ENCODE measurements around the gene SFXN4.

Gene SFXN4

DNA sequence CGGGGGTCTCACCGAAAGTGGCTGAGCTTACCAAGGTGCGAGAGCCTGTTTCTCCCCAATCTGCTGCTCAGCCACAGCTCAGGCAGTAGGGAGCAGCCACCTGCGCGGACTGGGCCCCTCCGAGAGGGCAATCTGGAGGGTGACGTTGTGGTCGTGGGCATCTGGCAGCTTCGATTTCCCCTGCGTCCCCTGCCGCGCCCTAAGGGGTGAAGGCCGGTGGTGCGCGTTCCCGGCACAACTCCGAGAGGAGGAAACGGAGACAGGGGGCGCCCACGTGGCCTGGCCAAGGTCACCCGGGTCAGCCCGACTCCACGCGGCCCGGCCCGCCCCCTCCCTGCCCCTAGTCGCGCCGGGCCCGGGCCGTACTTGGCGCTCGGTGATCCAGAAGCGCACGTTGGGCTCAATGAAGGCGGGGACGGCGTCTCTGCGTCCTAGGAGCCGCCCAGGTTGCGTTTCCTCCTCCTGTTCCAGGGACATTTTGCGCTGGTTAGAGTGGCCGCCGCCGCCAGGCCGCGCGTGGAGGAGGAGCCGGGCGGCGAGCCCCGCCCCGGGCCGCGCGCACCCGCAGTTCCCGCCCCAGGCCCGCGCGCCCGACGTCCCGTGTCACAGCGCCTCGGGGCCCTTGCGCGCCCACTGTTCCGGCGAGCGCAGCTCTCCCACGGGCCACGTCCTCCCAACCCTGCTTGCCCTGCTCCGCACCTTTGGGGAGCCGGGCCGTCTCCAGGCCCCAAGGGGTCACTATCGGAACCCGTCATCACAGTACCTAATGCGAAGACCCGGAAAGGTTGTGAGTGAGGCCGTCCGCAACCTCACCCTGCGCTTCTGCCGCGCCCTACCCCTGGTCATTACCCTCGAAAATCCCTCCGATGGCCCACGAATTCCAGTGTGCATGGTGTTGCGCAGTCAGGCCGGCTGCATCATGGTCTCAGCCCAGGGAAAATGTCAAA, at the start of gene SFXN4:
Gene SFXN4, minus strand, starts transcription at position 544 of the 947 bp plus-strand sequence. Its CDS starts 67 bp downstream, at position 477.
- peak; percentile 52 to 75 for DNase-seq (ENCODE audit: low read depth in 1 of 2, low spot score in 1 of 2)

GRCh38 chr10:119211625-119212441, 46.3 kb upstream of the SFXN4 start:
- DNase-seq (ENCODE audit: low read depth in 1 of 2, low spot score in 1 of 2): no peak

- no peak for DNase-seq (ENCODE audit: low read depth in 1 of 2, low spot score in 1 of 2)
These were observed 45.7 kb upstream of the SFXN4 start for GRCh38 chr10:119211176-119211575.

- DNase-seq (ENCODE audit: low read depth in 1 of 2, low spot score in 1 of 2): no peak
These were observed 45.1 kb upstream of the SFXN4 start for GRCh38 chr10:119210633-119211032.

- DNase-seq (ENCODE audit: low read depth in 1 of 2, low spot score in 1 of 2): no peak
These were observed 44.3 kb upstream of the SFXN4 start for GRCh38 chr10:119209736-119210355.

DNA sequence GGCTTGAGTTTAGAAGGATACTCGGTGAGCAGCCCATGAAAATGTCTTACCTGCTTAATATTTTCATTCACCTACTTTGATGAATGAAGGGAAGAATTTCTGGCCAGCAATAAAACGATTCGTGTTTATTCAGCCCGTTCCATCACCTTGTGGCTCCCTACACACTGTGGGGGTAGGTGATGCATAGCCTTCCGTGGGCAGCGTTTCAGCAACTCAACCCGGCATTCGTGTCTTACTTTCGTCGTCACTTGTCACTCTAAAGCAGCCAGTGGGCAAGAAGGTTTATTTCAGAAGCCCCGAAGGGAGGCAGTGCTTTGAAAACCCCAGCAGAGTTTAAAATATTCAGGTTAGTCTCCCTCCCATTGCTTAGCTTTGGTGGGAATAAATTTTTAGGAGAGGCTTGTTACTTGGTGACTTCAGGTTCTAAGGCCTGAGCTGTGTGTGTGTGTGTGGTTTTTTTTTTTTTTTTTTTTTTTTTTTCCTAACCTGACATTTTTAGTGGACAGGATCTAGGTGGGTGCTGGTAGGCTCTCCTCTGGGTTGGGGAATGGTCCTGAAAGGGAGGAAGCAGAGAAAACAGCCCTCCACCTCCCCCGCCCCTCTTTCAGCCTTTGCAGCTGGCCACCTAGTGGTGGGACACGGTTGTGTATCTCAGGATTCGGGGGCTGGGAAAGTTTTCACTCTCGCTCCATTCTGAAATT, 43.7 kb upstream of the SFXN4 start:
- peak; percentile 25 to 43 for DNase-seq (ENCODE audit: low read depth in 1 of 2, low spot score in 1 of 2)

DNA sequence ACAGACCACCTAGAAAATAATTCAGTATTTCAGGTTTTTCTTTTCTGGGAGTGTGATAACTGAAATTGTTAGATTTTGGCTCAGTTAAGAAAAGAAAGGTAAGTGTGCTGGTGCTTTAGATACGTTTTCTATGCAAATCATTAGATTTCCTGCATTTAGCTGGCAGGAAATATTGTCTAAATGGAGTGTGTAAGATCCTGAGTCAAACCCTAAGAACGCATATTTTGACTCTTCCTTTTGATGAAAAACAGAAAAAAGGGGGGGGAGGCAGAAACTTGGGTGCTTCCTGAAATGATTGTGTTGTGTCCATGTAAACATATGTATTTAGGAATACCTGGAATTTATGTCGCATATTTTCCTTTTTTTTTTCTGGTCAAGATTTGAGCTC, 43.0 kb upstream of the SFXN4 start:
- no peak for DNase-seq (ENCODE audit: low read depth in 1 of 2, low spot score in 1 of 2)

DNA sequence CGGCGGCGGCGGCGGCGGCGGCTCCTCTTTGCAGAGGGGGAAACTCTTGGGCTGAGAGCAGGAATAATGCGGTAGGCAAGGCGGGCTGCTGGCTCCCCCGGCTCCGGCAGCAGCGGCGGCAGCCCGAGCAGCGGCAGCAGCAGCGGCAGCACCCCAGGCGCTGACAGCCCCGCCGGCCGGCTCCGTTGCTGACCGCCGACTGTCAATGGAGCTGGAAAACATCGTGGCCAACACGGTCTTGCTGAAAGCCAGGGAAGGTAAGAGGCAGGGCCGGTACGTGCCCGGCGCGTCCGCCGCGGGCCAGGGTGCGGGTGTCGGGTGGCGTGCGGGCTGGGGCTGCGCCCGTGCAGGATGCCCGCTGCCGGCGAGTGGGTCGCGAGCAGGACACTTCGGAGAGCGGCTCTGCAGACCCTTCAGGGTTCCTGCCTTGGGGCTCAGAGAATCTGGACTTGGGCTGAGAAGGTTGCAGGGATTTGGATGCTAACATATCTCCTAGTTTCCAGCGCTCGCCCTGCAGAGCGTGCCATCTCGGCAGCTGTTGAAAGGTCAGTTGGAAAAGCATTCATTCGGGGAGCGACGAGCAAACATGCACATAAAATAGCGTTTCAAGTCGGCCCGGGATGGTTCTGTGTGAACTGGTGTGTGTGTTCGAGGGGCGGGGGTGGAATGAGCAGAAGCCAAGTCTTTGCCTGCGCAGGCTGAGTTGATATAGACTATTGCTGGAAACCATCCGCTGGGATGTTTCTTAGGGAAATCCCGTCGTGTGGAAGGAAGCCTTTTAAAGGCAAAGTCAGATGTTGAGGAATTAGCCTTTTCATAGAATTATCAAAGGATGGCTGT, 42.4 kb upstream of the SFXN4 start:
- peak; percentile 5 to 11 for DNase-seq (ENCODE audit: low read depth in 1 of 2, low spot score in 1 of 2)

DNA sequence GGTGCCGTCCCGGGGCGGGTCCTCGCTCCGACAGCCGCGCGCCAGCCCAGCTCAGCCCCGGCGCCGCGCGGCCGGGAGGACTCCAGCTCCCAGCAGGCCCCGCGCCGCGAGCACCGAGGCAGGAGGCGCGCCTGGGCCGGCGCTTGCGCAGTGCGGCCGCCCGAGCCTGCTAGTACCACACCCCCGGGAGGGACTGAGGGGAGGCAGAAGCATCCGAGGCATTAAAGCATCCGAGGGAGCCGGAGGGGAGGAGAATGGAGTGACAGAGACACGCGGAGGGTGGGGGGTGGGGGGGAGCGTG, 41.8 kb upstream of the SFXN4 start, which contains the start of gene GRK5:
Gene GRK5, plus strand, starts transcription at position 206 of the 301 bp plus-strand sequence. CDS start 347 bp downstream, outside the sequence.
- DNase-seq (ENCODE audit: low read depth in 1 of 2, low spot score in 1 of 2): peak; percentile 80 to 95

GRCh38 chr10:119206603-119207365, 41.3 kb upstream of the SFXN4 start:
- DNase-seq (ENCODE audit: low read depth in 1 of 2, low spot score in 1 of 2): peak; percentile 28 to 64

DNA sequence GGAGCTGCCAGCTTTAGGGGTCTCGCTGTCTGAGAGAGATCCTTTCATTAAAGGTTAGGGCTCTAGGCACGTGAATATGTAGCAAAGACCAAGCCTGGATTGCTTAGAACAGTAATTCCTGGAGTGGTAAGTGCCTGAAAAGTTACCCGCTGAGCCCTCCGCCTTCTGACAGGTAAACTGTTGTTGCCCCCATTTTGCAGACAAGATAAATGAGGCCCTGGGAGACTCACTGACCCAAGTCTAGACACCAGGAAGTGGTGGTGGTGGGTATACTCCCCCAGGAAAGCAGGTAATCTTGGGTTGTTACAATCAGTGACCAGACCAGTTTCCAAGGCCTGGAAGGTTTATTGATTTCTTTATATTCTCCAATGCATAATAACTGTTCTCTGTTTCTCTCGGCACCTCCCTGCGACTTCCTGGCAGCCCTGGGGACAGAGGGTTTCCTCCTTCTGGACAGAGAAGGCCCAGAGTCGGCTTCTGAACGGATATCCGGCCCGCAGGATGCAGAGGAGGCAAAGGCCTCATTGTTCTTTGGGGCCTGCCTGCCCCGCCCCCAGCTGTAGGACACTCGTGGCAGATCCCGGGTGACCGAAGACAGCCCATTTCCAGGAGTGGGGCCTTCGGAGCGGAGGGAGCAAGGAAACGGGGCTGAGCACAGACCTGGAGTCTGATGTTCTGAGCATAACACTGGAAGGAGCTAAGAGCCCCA, 40.5 kb upstream of the SFXN4 start:
- DNase-seq (ENCODE audit: low read depth in 1 of 2, low spot score in 1 of 2): peak; percentile 8 to 16

DNA sequence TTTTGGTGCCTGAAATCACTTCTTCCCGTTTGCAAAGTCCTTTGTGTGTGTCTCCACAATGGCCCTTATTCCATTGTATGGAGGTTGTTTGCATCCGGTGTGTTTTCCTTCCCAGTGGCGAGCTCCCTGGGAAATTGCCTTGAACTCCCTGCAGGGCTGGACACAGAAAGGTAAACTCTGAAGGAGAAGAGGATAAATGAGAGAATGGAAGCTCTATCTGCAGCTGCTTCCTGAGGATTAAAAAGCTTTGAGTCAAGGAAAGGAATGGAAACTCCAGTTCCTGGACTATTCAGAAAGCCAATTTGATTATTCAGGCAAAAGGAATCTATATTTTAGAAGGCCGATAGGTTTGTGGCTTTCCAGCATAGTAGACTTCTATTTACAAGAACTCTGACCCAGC, 37.5 kb upstream of the SFXN4 start:
- DNase-seq (ENCODE audit: low read depth in 1 of 2, low spot score in 1 of 2): no peak

GRCh38 chr10:119201233-119201632, 35.7 kb upstream of the SFXN4 start:
- no peak for DNase-seq (ENCODE audit: low read depth in 1 of 2, low spot score in 1 of 2)

GRCh38 chr10:119199231-119199992, 33.9 kb upstream of the SFXN4 start:
- DNase-seq (ENCODE audit: low read depth in 1 of 2, low spot score in 1 of 2): no peak

- no peak for DNase-seq (ENCODE audit: low read depth in 1 of 2, low spot score in 1 of 2)
These were observed 32.9 kb upstream of the SFXN4 start for GRCh38 chr10:119198438-119198837.

DNA sequence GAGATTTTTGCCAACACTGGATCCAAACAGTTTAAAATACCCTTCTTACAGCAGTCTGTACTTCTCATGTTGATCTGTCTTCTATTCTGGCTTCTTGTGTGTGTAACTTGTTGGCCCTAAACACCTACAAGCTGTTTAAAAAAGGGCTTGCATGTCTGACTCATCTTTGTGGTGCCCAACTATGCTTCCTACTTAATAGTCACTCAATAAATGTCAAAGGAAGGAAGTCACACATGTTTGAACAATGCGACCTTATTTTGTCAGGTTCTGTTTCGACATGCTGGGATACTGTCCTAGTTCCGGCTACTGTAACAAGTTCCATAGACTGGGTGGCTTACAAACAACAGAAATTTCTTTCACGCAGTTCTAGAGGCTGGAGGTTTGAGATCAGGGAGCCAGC, 32.4 kb upstream of the SFXN4 start:
- no peak for DNase-seq (ENCODE audit: low read depth in 1 of 2, low spot score in 1 of 2)

GRCh38 chr10:119191881-119192280, 26.4 kb upstream of the SFXN4 start:
- no peak for DNase-seq (ENCODE audit: low read depth in 1 of 2, low spot score in 1 of 2)
